ENCODE measurements around the gene B4GALNT4. TPM values are rescaled to one million over a fixed set of nuclear protein-coding genes. Genes with fewer than 3 reads are reported as not detected.
"Not testable (repeated sequence)": the region's sequence is repeated elsewhere in the genome, so short reads cannot be mapped to it uniquely, and the experiment has no call there.

Gene B4GALNT4
- total RNA-seq, 1 donor from 2014 or later = 32.2 TPM

GRCh38 chr11:353179-353873 lies 16.0 kb upstream of the B4GALNT4 start:
- DNase-seq (ENCODE audit: low spot score) (peak; percentile 93), ATAC-seq (peak; percentile 78)
- intact Hi-C loops (cut with DNase I) = no loop called here

GRCh38 chr11:355581-356458 lies 13.5 kb upstream of the B4GALNT4 start:
- DNase-seq (ENCODE audit: low spot score) (peak; percentile 98), ATAC-seq (peak; percentile 91)
- intact Hi-C loops (cut with DNase I) = no loop called here

GRCh38 chr11:356610-357009 lies 12.7 kb upstream of the B4GALNT4 start:
- no peak for ATAC-seq
- intact Hi-C loops (cut with DNase I) = no loop called here
- DNase-seq (ENCODE audit: low spot score) = peak; percentile 32

GRCh38 chr11:357582-357981 lies 11.7 kb upstream of the B4GALNT4 start:
- intact Hi-C loops (cut with DNase I) = no loop called here
- DNase-seq (ENCODE audit: low spot score) (peak; percentile 1), ATAC-seq (no peak)

GRCh38 chr11:358129-358800 lies 11.0 kb upstream of the B4GALNT4 start:
- intact Hi-C loops (cut with DNase I) = no loop called here
- ATAC-seq = no peak
- DNase-seq (ENCODE audit: low spot score) = peak; percentile 55

- DNase-seq (ENCODE audit: low spot score) = peak; percentile 51
- no peak for ATAC-seq
- intact Hi-C loops (cut with DNase I) = no loop called here
Measured at GRCh38 chr11:359181-359714, 10.1 kb upstream of the B4GALNT4 start.

- DNase-seq (ENCODE audit: low spot score) (peak; percentile 52), ATAC-seq (no peak)
- intact Hi-C loops (cut with DNase I) = loop anchor here (5.0 kb wide), 1 partner anchor 63 kb away; the partner anchor contains the start of gene IFITM5
Measured at GRCh38 chr11:360326-361280, 8.7 kb upstream of the B4GALNT4 start.

- intact Hi-C loops (cut with DNase I) = loop anchor here (5.0 kb wide), 1 partner anchor 66 kb away; the partner anchor contains the start of gene IFITM5
- DNase-seq (ENCODE audit: low spot score) = peak; percentile 59
- ATAC-seq = peak; percentile 20
Measured at GRCh38 chr11:362642-363442, 6.5 kb upstream of the B4GALNT4 start.

- DNase-seq (ENCODE audit: low spot score) = peak; percentile 58
- not testable (repeated sequence) for ATAC-seq
Measured at GRCh38 chr11:363443-363805, 5.9 kb upstream of the B4GALNT4 start.

GRCh38 chr11:363948-364761 lies 5.1 kb upstream of the B4GALNT4 start:
- DNase-seq (ENCODE audit: low spot score) = peak; percentile 60
- no peak for ATAC-seq
- intact Hi-C loops (cut with DNase I) = loop anchor here (5.0 kb wide), 1 partner anchor 67 kb away; the partner anchor contains the start of gene IFITM5

More at GRCh38 chr11:363443-363805, 5.9 kb upstream of the B4GALNT4 start:
- intact Hi-C loops (cut with DNase I) = loop anchor here (5.0 kb wide), 1 partner anchor 66 kb away; the partner anchor contains the start of gene IFITM5

GRCh38 chr11:364991-365725 lies 4.1 kb upstream of the B4GALNT4 start:
- intact Hi-C loops (cut with DNase I) = loop anchor here (5.0 kb wide), 1 partner anchor 68 kb away; the partner anchor contains the start of gene IFITM5
- no peak for ATAC-seq

GRCh38 chr11:365831-366230 lies 3.5 kb upstream of the B4GALNT4 start:
- intact Hi-C loops (cut with DNase I) = no loop called here
- DNase-seq (ENCODE audit: low spot score) (no peak), ATAC-seq (no peak)

More at GRCh38 chr11:364991-365725, 4.1 kb upstream of the B4GALNT4 start:
- peak; percentile 49 for DNase-seq (ENCODE audit: low spot score)

GRCh38 chr11:367956-368413 lies 1.3 kb upstream of the B4GALNT4 start:
- ATAC-seq (peak; percentile 3), DNase-seq (ENCODE audit: low spot score) (no peak)
- intact Hi-C loops (cut with DNase I) = no loop called here

GRCh38 chr11:368414-369335 lies 624 bp upstream of the B4GALNT4 start:
- intact Hi-C loops (cut with DNase I) = no loop called here
- DNase-seq (ENCODE audit: low spot score) = no peak
- peak; percentile 35 for ATAC-seq
